DND-41 (cell line): ENCODE data around the gene DNM3.

ENCODE experiments used
- ATAC-seq: fragments of 200-7000 bp; cut with Tn5 transposase; 3 replicates; pipeline ENCODE4 v1.9.1; 2021; ENCODE audit warnings: low read depth; ENCODE audit not compliant: insufficient read depth
- DNase-seq: peaks from one replicate; pipeline ENCODE4 v3.0.0-alpha.2; 2020
- H2AFZ ChIP-seq: 2 replicates; pipeline ENCODE4 v1.6.0; 2012; ENCODE audit warnings: low read depth, low read length
- H3K27ac ChIP-seq: 2 replicates; pipeline ENCODE4 v1.5.1; 2012; ENCODE audit warnings: low read length, inconsistent platforms
- H3K27me3 ChIP-seq: fragments of 200-600 bp; sonication (generic); 2 replicates; pipeline ENCODE4 v1.6.0; 2012; ENCODE audit warnings: low read length, mild to moderate bottlenecking, inconsistent platforms; ENCODE audit not compliant: insufficient read depth, poor library complexity
- H3K36me3 ChIP-seq: 2 replicates; pipeline ENCODE4 v1.5.1; 2012; ENCODE audit warnings: low read length, inconsistent platforms; ENCODE audit not compliant: insufficient read depth
- H3K4me1 ChIP-seq: 2 replicates; pipeline ENCODE4 v1.5.1; 2012; ENCODE audit warnings: mild to moderate bottlenecking, low read length; ENCODE audit not compliant: insufficient read depth
- H3K4me2 ChIP-seq: 2 replicates; pipeline ENCODE4 v1.6.0; 2012; ENCODE audit warnings: mild to moderate bottlenecking, moderate library complexity, low read length, inconsistent platforms; ENCODE audit not compliant: insufficient read depth
- H3K4me3 ChIP-seq, 2 experiments: fragments of 200-600 bp in 1 of 2; shearing (Covaris generic) in 1 of 2; 2 replicates each; pipeline ENCODE4 v1.5.1; 2012 to 2016; ENCODE audit warnings: inconsistent platforms in 2 of 2, low read length in 2 of 2, mild to moderate bottlenecking in 2 of 2, low read depth in 1 of 2, moderate library complexity in 1 of 2
- H3K79me2 ChIP-seq: 2 replicates; pipeline ENCODE4 v1.6.0; 2012; ENCODE audit warnings: low read length, inconsistent platforms; ENCODE audit not compliant: insufficient read depth
- H3K9ac ChIP-seq: 2 replicates; pipeline ENCODE4 v1.6.0; 2012; ENCODE audit warnings: low read depth, mild to moderate bottlenecking, inconsistent platforms, low read length, moderate library complexity
- H3K9me3 ChIP-seq: 2 replicates; pipeline ENCODE4 v1.5.1; 2012; ENCODE audit warnings: low read length, moderate library complexity, mild to moderate bottlenecking, inconsistent platforms; ENCODE audit not compliant: insufficient read depth, severe bottlenecking
- H4K20me1 ChIP-seq: 2 replicates; pipeline ENCODE4 v1.6.0; 2012; ENCODE audit warnings: low read length; ENCODE audit not compliant: insufficient read depth
- EZH2 ChIP-seq: IDR thresholded peaks from 3 replicates; pipeline ENCODE4 v1.6.1; 2012; ENCODE audit warnings: borderline replicate concordance, low read depth, mild to moderate bottlenecking, moderate library complexity, low read length, inconsistent platforms; ENCODE audit not compliant: severe bottlenecking
- TF ChIP-seq, protein P1 (sequence below): IDR thresholded peaks from 2 replicates; pipeline ENCODE4 v1.5.1; 2012; ENCODE audit warnings: borderline replicate concordance, low read length, moderate library complexity, mild to moderate bottlenecking; ENCODE audit not compliant: poor library complexity, severe bottlenecking; ENCODE audit errors: extremely low read depth

DNM3 gene

DNA sequence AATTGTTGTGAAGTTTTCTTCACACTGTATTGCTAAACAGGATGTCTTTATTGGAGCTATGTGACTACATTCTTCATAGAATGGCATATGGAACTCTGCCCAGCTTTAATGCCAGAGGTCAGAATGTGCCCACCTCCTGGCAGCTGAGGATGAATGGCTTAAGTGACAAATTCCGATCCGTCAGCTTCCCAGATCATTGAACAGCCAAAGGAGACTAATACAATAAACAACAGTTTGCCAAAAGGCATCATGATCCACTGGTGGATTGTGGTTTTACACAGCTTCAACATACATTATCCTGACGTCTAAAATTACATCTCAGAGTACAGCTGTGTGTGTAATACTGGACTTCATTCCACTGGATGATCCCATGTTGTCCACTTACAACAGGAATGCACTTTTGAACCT is 510.5 kb downstream of the DNM3 start:
- no peak for DNase-seq
- Histone ChIP-seq H3K9ac (no peak overlapping the region), H3K4me1 (no peaks in the 10 kb centered on the region), H3K4me3 (no peak overlapping the region), H3K36me3 (no peaks in the 10 kb centered on the region), H3K27ac (no peak overlapping the region), H3K4me2 (no peak overlapping the region), H3K79me2 (no peaks in the 10 kb centered on the region), H3K27me3 (no peaks in the 10 kb centered on the region), H4K20me1 (no peaks in the 10 kb centered on the region), H2AFZ (no peak overlapping the region), H3K9me3 (peaks cover 4% of the 10 kb centered on the region)
- TF ChIP-seq EZH2, result no peak
- TF ChIP-seq, protein P1, sequence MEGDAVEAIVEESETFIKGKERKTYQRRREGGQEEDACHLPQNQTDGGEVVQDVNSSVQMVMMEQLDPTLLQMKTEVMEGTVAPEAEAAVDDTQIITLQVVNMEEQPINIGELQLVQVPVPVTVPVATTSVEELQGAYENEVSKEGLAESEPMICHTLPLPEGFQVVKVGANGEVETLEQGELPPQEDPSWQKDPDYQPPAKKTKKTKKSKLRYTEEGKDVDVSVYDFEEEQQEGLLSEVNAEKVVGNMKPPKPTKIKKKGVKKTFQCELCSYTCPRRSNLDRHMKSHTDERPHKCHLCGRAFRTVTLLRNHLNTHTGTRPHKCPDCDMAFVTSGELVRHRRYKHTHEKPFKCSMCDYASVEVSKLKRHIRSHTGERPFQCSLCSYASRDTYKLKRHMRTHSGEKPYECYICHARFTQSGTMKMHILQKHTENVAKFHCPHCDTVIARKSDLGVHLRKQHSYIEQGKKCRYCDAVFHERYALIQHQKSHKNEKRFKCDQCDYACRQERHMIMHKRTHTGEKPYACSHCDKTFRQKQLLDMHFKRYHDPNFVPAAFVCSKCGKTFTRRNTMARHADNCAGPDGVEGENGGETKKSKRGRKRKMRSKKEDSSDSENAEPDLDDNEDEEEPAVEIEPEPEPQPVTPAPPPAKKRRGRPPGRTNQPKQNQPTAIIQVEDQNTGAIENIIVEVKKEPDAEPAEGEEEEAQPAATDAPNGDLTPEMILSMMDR, result no peak
- ATAC-seq, result no peak

DNA sequence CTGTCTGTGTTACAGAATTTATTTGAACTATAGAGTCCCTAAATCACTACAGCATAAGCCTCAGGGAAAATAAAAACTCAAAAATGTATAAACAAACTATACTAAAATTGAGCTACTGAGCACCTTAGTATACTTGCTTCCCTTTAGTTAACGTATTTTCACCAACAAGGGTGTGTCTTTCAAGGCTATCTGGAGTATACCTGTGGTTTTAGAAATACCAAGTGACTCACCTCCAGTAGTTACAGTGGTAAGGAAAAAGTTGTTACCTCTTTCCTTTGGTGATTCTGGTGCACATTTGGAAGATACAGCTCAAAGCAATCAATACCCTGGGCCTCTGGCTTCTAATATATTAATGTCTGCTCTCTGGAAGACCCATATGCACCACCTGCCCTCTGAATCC is 511.1 kb downstream of the DNM3 start:
- H3K4me3 ChIP-seq, result no peak overlapping the region
- H3K79me2 ChIP-seq, result no peaks in the 10 kb centered on the region
- no peaks in the 10 kb centered on the region for H3K4me1 ChIP-seq
- H3K9me3 ChIP-seq, result peaks cover 3% of the 10 kb centered on the region
- DNase-seq, result no peak
- no peaks in the 10 kb centered on the region for H4K20me1 ChIP-seq
- no peak overlapping the region for H2AFZ ChIP-seq
- no peak overlapping the region for H3K4me2 ChIP-seq
- H3K27ac ChIP-seq, result no peak overlapping the region
- TF ChIP-seq EZH2, result no peak
- TF ChIP-seq, protein P1, result no peak
- ATAC-seq, result no peak
- no peaks in the 10 kb centered on the region for H3K36me3 ChIP-seq
- H3K27me3 ChIP-seq, result no peaks in the 10 kb centered on the region
- no peak overlapping the region for H3K9ac ChIP-seq

DNA sequence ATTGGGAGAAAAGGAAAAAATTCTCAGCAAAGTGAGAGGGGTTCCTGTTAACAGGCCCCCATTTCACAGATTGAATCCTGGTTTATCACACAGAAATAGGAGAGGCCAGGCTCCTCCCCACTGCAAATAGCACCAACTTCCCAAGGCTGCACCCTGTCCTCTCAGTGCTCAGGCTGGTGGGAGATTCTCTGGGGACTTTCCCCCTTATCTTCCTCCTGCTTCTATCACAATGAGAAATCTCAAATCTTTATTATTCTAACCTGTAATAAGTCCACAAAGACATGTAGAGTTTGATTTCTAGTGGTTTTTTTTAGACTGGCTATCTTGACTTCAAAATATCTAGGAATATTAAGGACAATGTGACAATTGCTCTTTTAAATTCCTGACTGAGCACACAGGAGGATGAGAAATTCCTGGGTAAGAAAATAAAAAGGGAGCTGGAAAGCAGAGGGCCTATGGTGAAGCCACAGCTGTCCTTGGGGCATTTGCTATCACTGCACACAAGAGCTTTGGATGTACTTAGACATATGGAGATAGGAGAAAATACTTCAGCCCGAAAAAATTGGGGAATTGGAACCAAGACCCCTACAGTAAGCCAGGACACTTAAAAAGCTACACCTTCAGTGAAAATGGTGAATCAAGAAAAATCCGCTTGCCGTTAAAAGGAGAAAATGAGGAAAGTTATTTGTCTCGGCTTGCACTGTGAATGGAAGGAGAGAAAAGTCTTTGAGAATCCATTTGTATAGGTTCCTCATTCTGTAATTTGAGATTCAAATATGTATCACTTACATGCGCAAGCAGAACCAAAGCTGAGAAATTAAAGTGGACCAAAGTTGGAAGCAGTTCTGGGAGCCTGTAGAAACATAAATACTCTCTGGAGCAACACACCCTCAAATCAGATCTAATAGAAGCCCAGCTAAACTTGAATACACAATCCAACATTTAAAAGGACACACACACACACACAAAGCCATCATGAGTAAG is 513.3 kb downstream of the DNM3 start:
- Histone ChIP-seq H3K27ac (no peak overlapping the region), H3K36me3 (no peaks in the 10 kb centered on the region), H4K20me1 (no peaks in the 10 kb centered on the region), H3K79me2 (no peaks in the 10 kb centered on the region), H3K4me1 (peaks cover 11% of the 10 kb centered on the region), H3K9ac (no peak overlapping the region), H3K9me3 (no peaks in the 10 kb centered on the region), H3K27me3 (no peaks in the 10 kb centered on the region), H3K4me2 (no peak overlapping the region), H3K4me3 (no peak overlapping the region), H2AFZ (no peak overlapping the region)
- TF ChIP-seq, protein P1, result no peak
- no peak for TF ChIP-seq EZH2
- DNase-seq (no peak), ATAC-seq (no peak)
